ENCODE data around the gene CDX2. TPM values are rescaled to one million over a fixed set of nuclear protein-coding genes. Genes with fewer than 3 reads are reported as not detected.

Gene CDX2
- total and polyA plus RNA-seq, 9 donors: 0.02 to 0.26 (median 0.12) TPM; not detected in 6

GRCh38 chr13:27967736-27968315, 1.3 kb downstream of the CDX2 start:
- 1 to 2% (median 1%) methylated on average over 29 to 33 of the region's 33 CpGs for WGBS, 3 donors
- no peaks in the 10 kb centered on the region for H3K4me1 ChIP-seq (ENCODE audit: insufficient read depth)
- H3K27me3 ChIP-seq: no peaks in the 10 kb centered on the region
- no peaks in the 10 kb centered on the region for H3K36me3 ChIP-seq
- no peaks in the 10 kb centered on the region for H3K9me3 ChIP-seq
- H3K27ac ChIP-seq: no peak overlapping the region
- DNase-seq: no peak
- intact Hi-C loops (cut with DNase I): no loop called here
- peak overlapping the region; percentile 34 for H3K4me3 ChIP-seq
- TF ChIP-seq EP300 (IDR thresholded peaks at IDR 0.05) (no peak), CTCF (IDR thresholded peaks at IDR 0.05) (no peak), POLR2A (IDR thresholded peaks at IDR 0.05) (no peak)

- Histone ChIP-seq H3K9me3 (no peaks in the 10 kb centered on the region), H3K36me3 (no peaks in the 10 kb centered on the region), H3K4me3 (peak overlapping the region; percentile 34), H3K27ac (no peak overlapping the region), H3K27me3 (no peaks in the 10 kb centered on the region), H3K4me1 (ENCODE audit: insufficient read depth) (no peaks in the 10 kb centered on the region)
- TF ChIP-seq POLR2A (IDR thresholded peaks at IDR 0.05) (no peak), EP300 (IDR thresholded peaks at IDR 0.05) (no peak), CTCF (IDR thresholded peaks at IDR 0.05) (no peak)
- WGBS, 3 donors: 3 to 4% (median 3%) methylated on average over 18 of the region's 18 CpGs
- intact Hi-C loops (cut with DNase I): no loop called here
- no peak for DNase-seq
Measured at GRCh38 chr13:27967203-27967735, 1.8 kb downstream of the CDX2 start.

- TF ChIP-seq EP300 (IDR thresholded peaks at IDR 0.05): no peak
- TF ChIP-seq CTCF (IDR thresholded peaks at IDR 0.05): no peak
- no peak for DNase-seq
- WGBS, 3 donors: 2% methylated on average over 32 to 38 of the region's 38 CpGs
- Histone ChIP-seq H3K9me3 (no peaks in the 10 kb centered on the region), H3K27ac (no peak overlapping the region), H3K4me3 (peak overlapping the region; percentile 16), H3K4me1 (ENCODE audit: insufficient read depth) (no peaks in the 10 kb centered on the region), H3K27me3 (no peaks in the 10 kb centered on the region), H3K36me3 (no peaks in the 10 kb centered on the region)
- intact Hi-C loops (cut with DNase I): no loop called here
Measured at GRCh38 chr13:27966641-27967202, 2.4 kb downstream of the CDX2 start.

- 9 to 16% (median 10%) methylated on average over 45 of the region's 45 CpGs for WGBS, 3 donors
- intact Hi-C loops (cut with DNase I): no loop called here
- Histone ChIP-seq H3K27ac (no peak overlapping the region), H3K4me3 (peak overlapping the region; percentile 16), H3K36me3 (no peaks in the 10 kb centered on the region), H3K4me1 (ENCODE audit: insufficient read depth) (no peaks in the 10 kb centered on the region), H3K9me3 (no peaks in the 10 kb centered on the region), H3K27me3 (no peaks in the 10 kb centered on the region)
- TF ChIP-seq CTCF (IDR thresholded peaks at IDR 0.05) (no peak), POLR2A (IDR thresholded peaks at IDR 0.05) (no peak), EP300 (IDR thresholded peaks at IDR 0.05) (no peak)
- no peak for DNase-seq
Measured at GRCh38 chr13:27965740-27966640, 3.1 kb downstream of the CDX2 start.

Data from ovary (tissue), 9 donors.